Iris pigment epithelial cell (primary cell): ENCODE data around the gene ARRDC2.
"Not testable (repeated sequence)": the region's sequence is repeated elsewhere in the genome, so short reads cannot be mapped to it uniquely, and the experiment has no call there.

Source experiments
- DNase-seq: peaks from one replicate; pipeline ENCODE4 v3.0.0-alpha.2; 2011; ENCODE audit warnings: low read depth

Gene ARRDC2

DNA sequence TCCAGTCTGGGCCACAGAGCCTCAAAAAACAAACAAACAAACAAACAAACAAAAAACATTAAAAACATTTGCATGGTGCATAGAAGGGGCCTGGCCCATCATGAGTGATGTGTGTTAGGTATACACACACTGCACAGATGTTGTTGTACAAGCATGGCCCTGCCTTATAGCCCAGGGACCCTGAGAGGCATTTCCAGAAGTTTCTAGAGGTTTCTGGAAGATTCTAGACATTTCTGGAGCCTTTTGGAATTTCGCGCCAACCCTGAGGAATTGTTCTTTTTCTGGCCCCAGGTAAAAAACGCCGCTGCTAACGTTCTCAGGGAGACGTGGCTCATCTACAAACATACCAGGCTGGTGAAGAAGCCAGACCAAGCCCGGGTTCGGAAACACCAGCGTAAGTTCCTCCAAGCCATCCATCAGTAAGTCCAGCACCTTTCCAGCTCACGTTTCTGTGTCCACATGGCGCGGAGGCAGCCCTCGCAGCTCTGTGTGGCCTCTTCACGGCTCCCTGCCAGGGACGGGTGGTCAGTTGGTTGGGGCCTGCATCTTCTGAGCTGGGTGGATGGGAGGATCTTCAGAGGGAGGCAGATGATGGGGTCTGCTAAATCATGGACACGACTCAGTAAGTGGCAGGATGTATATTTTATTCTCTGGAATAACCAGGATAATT is 18.4 kb upstream of the ARRDC2 start:
- DNase-seq = no peak

- DNase-seq = no peak
These were observed 14.7 kb upstream of the ARRDC2 start for GRCh38 chr19:17993076-17993813.

DNA sequence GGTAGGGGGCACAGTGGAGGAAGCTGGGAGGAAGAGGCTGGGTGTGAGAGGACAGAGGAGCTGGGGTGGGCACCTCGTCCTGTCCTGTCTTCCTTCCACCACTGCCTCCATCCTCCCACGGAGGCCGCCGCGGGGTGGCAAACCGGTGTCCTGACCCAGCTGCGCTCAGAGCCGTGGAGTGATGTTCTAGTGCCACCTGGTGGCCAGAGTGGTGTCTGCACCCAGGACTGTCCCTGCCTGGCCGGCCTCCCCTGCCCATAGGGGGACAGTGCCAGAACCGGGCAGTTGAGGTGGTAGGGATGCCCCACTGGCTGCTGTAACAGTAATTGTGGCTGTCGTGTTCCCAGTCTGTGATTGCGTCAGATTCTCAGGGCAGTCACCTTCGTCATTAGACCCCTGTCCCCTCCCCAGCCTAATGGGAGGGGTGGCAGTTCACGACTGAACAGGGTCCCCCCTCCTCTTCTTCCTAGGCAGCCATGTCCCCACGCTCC is 11.1 kb upstream of the ARRDC2 start:
- peak; percentile 44 for DNase-seq

- DNase-seq = no peak
These were observed 9.8 kb upstream of the ARRDC2 start for GRCh38 chr19:17997969-17998826.

GRCh38 chr19:17998827-17999150 is 9.2 kb upstream of the ARRDC2 start:
- DNase-seq = no peak

DNA sequence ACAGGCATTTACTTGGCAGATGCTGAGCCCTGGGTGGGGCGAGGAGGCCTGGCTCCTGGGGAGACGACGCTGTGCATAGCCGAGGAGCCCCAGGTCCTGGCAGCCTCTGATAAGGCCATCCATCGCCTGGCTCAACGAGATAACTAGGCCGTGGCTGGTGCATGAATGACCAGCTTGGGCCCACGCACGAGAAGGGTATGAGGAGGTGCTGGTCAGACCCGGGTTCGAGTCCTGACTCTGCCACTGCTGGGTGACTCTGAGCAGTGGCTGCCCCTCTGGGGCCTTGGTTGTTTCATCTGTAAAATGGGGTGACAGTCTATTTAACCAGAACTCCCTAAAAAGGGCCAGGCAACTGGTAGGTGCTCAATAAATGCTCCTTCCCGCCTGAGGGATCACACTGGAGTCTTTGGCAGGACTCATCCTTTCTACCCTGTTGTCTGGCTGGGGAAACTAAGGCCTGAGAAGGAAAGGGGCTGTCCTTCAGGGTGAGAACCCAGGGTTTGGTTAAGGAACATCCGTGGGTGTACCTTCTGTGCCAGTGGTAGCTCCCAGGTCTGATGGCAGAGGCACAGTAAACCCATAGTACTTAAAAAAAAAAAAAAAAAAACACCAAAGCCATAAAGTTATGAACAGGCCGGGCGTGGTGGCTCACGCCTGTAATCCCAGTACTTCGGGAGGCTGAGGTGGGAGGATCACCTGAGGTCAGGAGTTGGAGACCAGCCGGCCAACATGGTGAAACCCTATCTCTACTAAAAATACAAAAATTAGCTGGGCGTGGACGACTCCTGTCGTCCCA is 8.1 kb upstream of the ARRDC2 start:
- DNase-seq = no peak

- no peak for DNase-seq
These were observed 7.5 kb upstream of the ARRDC2 start for GRCh38 chr19:18000480-18000914.

- peak; percentile 62 for DNase-seq
These were observed 6.8 kb upstream of the ARRDC2 start for GRCh38 chr19:18000915-18001776.

- DNase-seq = no peak
These were observed 6.1 kb upstream of the ARRDC2 start for GRCh38 chr19:18001777-18002345.

- DNase-seq = no peak
These were observed 5.6 kb upstream of the ARRDC2 start for GRCh38 chr19:18002347-18002850.

GRCh38 chr19:18005750-18006149 is 2.2 kb upstream of the ARRDC2 start:
- DNase-seq = not testable (repeated sequence)

- DNase-seq = peak; percentile 72
These were observed 690 bp upstream of the ARRDC2 start for GRCh38 chr19:18007044-18007916.

GRCh38 chr19:18008814-18009213 is 844 bp downstream of the ARRDC2 start:
- DNase-seq = no peak

DNA sequence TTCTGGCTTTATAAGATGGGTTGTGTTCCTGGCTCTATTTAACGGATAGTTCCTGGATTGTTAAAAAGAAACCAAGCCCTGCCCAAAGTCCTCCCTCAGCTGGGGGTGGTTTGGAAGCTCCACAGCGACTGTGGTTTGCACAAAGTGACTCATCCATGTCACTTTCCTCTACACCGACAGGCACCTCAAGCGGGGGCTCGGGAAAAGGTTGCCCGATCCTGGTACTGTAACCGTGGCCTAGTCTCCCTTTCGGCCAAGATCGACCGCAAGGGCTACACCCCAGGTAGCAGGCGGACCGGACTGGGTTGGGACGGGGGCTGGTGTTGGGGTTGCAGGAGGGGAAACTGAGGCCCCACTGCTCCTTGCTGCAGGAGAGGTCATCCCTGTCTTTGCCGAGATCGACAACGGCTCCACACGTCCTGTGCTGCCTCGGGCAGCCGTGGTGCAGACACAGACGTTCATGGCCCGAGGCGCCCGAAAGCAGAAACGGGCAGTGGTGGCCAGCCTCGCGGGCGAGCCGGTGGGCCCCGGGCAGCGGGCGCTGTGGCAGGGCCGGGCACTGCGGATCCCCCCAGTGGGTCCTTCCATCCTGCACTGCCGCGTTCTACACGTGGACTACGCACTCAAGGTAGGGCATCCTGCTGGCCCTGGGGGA is 1.6 kb downstream of the ARRDC2 start:
- DNase-seq = no peak

DNA sequence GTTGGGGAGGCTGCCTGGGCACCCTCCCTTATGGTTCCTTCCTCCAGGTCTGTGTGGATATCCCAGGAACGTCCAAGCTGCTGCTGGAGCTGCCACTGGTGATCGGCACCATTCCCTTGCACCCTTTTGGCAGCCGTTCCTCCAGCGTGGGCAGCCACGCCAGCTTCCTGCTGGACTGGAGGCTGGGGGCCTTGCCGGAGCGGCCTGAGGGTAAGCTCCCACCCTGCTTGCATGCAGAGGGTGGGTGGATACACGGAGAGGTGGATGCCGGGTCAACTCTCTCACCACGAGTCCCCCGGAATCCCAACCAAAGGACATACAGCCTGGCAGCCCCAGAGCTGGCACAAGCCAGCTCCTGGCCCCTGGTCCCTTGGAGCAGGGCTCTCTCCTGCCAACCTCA is 2.2 kb downstream of the ARRDC2 start:
- no peak for DNase-seq

- DNase-seq = no peak
These were observed 5.5 kb downstream of the ARRDC2 start for GRCh38 chr19:18013210-18014111.

DNA sequence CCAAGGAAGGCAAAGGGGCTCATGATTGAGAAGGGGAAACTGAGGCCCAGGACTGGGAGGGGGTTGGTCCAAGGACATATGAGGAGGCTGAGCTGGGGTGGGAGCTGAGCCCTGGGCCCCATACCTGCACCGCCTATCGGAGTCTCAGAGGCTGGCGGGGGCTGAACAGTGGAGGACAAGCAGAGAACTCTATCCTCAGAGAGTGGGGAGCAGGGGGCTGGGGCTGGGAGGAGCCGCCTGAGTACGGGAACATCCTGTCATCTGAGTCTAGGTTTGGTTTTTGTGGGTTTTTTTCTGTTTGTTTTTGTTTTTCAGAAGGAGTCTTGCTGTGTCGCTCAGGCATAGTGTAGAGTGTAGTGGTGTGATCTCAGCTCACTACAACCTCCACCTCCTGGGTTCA is 6.2 kb downstream of the ARRDC2 start:
- no peak for DNase-seq
